ENCODE results near the gene MANBA. TPM values are rescaled to one million over a fixed set of nuclear protein-coding genes. Genes with fewer than 3 reads are reported as not detected.

Gene MANBA
- total RNA-seq, 1 experiment from 2014 or later = 13.6 TPM

- intact Hi-C loops (cut with micrococcal nuclease; ENCODE audit: unreplicated experiment) = no loop called here
- CTCF ChIA-PET = no interaction called here
- Mint-ChIP-seq H3K27me3 (ENCODE audit: unreplicated experiment) (no peaks in the 10 kb centered on the region), H3K9me3 (ENCODE audit: low read depth, unreplicated experiment) (no peaks in the 10 kb centered on the region), H3K36me3 (ENCODE audit: insufficient read depth, unreplicated experiment) (peaks cover 36% of the 10 kb centered on the region), H3K27ac (ENCODE audit: unreplicated experiment) (peak overlapping the region; percentile 37), H3K4me3 (ENCODE audit: low read depth, unreplicated experiment) (no peak overlapping the region), H3K4me1 (ENCODE audit: low read depth, unreplicated experiment) (no peaks in the 10 kb centered on the region)
- BruUV-seq (replicated peaks) = no TSS peak
- TF ChIP-seq, protein P1, sequence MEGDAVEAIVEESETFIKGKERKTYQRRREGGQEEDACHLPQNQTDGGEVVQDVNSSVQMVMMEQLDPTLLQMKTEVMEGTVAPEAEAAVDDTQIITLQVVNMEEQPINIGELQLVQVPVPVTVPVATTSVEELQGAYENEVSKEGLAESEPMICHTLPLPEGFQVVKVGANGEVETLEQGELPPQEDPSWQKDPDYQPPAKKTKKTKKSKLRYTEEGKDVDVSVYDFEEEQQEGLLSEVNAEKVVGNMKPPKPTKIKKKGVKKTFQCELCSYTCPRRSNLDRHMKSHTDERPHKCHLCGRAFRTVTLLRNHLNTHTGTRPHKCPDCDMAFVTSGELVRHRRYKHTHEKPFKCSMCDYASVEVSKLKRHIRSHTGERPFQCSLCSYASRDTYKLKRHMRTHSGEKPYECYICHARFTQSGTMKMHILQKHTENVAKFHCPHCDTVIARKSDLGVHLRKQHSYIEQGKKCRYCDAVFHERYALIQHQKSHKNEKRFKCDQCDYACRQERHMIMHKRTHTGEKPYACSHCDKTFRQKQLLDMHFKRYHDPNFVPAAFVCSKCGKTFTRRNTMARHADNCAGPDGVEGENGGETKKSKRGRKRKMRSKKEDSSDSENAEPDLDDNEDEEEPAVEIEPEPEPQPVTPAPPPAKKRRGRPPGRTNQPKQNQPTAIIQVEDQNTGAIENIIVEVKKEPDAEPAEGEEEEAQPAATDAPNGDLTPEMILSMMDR (IDR thresholded peaks at IDR 0.05; ENCODE audit: unreplicated experiment) = no peak
- no peak for DNase-seq
These were observed 30.6 kb upstream of the MANBA start for GRCh38 chr4:102791318-102791835.

- H3K4me3 Mint-ChIP-seq (ENCODE audit: low read depth, unreplicated experiment) = no peak overlapping the region
- CTCF ChIA-PET = no interaction called here
- DNase-seq = no peak
These were observed 28.5 kb upstream of the MANBA start for GRCh38 chr4:102789317-102789717.

GRCh38 chr4:102787944-102788343, 27.2 kb upstream of the MANBA start:
- Mint-ChIP-seq H3K9me3 (ENCODE audit: low read depth, unreplicated experiment) (no peaks in the 10 kb centered on the region), H3K4me3 (ENCODE audit: low read depth, unreplicated experiment) (no peak overlapping the region), H3K36me3 (ENCODE audit: insufficient read depth, unreplicated experiment) (peaks cover 30% of the 10 kb centered on the region), H3K27ac (ENCODE audit: unreplicated experiment) (no peak overlapping the region), H3K4me1 (ENCODE audit: low read depth, unreplicated experiment) (no peaks in the 10 kb centered on the region), H3K27me3 (ENCODE audit: unreplicated experiment) (no peaks in the 10 kb centered on the region)
- CTCF ChIA-PET = no interaction called here
- TF ChIP-seq, protein P1 (IDR thresholded peaks at IDR 0.05; ENCODE audit: unreplicated experiment) = no peak
- DNase-seq = no peak
- intact Hi-C loops (cut with micrococcal nuclease; ENCODE audit: unreplicated experiment) = loop anchor here (10.0 kb wide), 1 partner anchor 163 kb away; no protein-coding TSS in a partner anchor
- no TSS peak for BruUV-seq (replicated peaks)

More at GRCh38 chr4:102789317-102789717, 28.5 kb upstream of the MANBA start:
- Mint-ChIP-seq H3K27me3 (ENCODE audit: unreplicated experiment) (no peaks in the 10 kb centered on the region), H3K9me3 (ENCODE audit: low read depth, unreplicated experiment) (no peaks in the 10 kb centered on the region), H3K36me3 (ENCODE audit: insufficient read depth, unreplicated experiment) (peaks cover 30% of the 10 kb centered on the region), H3K4me1 (ENCODE audit: low read depth, unreplicated experiment) (no peaks in the 10 kb centered on the region), H3K27ac (ENCODE audit: unreplicated experiment) (no peak overlapping the region)
- TF ChIP-seq, protein P1 (IDR thresholded peaks at IDR 0.05; ENCODE audit: unreplicated experiment) = no peak
- TSS peak; percentile 10 for BruUV-seq (replicated peaks)
- intact Hi-C loops (cut with micrococcal nuclease; ENCODE audit: unreplicated experiment) = loop anchor here (10.0 kb wide), 1 partner anchor 165 kb away; no protein-coding TSS in a partner anchor

DNA sequence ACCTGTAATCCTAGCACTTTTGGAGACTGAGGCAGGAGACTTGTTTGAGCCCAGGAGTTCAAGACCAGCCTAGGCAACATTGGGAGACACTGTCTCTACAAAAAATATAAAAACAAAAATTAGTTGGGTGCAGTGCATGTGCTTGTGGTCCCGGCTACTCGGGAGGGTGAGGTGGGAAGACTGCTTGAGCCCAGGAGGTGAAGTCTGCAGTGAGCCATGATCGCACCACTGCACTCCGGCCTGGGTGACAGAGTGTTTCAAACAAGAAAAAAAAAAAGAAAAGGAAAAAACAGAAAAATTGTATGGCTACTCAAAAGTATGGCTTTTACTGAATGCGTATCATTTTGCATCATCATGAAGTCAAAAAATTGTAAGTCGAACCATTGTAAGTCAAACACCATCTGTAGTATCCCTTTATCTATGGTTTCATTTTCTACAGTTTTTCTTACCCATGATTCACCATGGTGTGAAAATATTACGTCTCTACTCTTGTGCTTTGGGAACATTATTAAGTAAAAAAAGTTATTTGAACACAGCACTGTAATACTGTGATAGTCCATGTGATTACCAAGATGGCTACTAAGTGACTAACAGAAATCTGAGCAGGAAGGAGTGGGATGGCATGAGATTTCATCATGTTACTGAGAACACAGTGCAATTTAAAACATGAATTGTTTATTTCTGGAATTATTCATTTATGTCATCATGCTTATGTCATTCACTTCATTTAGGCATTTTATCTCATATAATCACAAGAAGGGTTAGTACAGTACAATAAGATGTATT, 26.5 kb upstream of the MANBA start:
- Mint-ChIP-seq H3K27me3 (ENCODE audit: unreplicated experiment) (no peaks in the 10 kb centered on the region), H3K27ac (ENCODE audit: unreplicated experiment) (no peak overlapping the region), H3K36me3 (ENCODE audit: insufficient read depth, unreplicated experiment) (peaks cover 24% of the 10 kb centered on the region), H3K9me3 (ENCODE audit: low read depth, unreplicated experiment) (no peaks in the 10 kb centered on the region), H3K4me3 (ENCODE audit: low read depth, unreplicated experiment) (no peak overlapping the region), H3K4me1 (ENCODE audit: low read depth, unreplicated experiment) (no peaks in the 10 kb centered on the region)
- no peak for DNase-seq
- no TSS peak for BruUV-seq (replicated peaks)
- TF ChIP-seq, protein P1 (IDR thresholded peaks at IDR 0.05; ENCODE audit: unreplicated experiment) = no peak
- intact Hi-C loops (cut with micrococcal nuclease; ENCODE audit: unreplicated experiment) = loop anchor here (10.0 kb wide), 1 partner anchor 162 kb away; no protein-coding TSS in a partner anchor
- CTCF ChIA-PET = no interaction called here

All from Calu3 (cell line).